Melanocyte of skin (primary cell): ENCODE results near the gene ACAD11. TPM values are rescaled to one million over a fixed set of nuclear protein-coding genes. Genes with fewer than 3 reads are reported as not detected.

Source experiments
- total RNA-seq, 2 donors: library from RNA; depleted of rRNA; stranded (reverse); fragments of >200 nt; gene quantifications; 2 replicates each; pipeline ENCODE4 v1.2.3, GENCODE V29; 2012

ACAD11 gene
- total RNA-seq, result 10 to 100 TPM; 24.0 to 31.3 TPM

GRCh38 chr3:132659365-132660051, at the start of gene ACAD11:
ACAD11 (minus strand) TSS chr3:132659809; CDS start chr3:132659751, 58 bp downstream.

GRCh38 chr3:132660052-132660810, 622 bp upstream of the ACAD11 start, which contains the start of gene UBA5:
UBA5 (plus strand) TSS chr3:132660329; CDS start chr3:132660538, 209 bp downstream.

GRCh38 chr3:132596816-132597433, 62.7 kb downstream of the ACAD11 start, which contains the start of gene ACKR4:
ACKR4 (plus strand) TSS chr3:132597270; CDS start chr3:132600398, 3,128 bp downstream.

Other genes starting within 250 kb of the ACAD11 start
- gene DNAJC13, start 242.3 kb downstream of the ACAD11 start, total RNA-seq, result 100 to 1,000 TPM in 1 of 2 donors, 10 to 100 TPM in 1; 96.9 to 126 TPM
- 1 to 10 TPM; 1.3 to 1.7 TPM for gene ACKR4, start 62.5 kb downstream of the ACAD11 start, total RNA-seq
- 10 to 100 TPM; 25.1 to 30.6 TPM for gene UBA5, start 520 bp upstream of the ACAD11 start, total RNA-seq
- 10 to 100 TPM; 26.0 to 44.7 TPM for gene NPHP3, start 62.6 kb upstream of the ACAD11 start, total RNA-seq